PC-9 (cell line): ENCODE data around the gene ERRFI1.

ENCODE experiments used
- EZH2 ChIP-seq: fragments of 200-600 bp; sonication (generic); IDR thresholded peaks from 2 replicates; pipeline ENCODE4 v1.8.0; 2017; ENCODE audit warnings: antibody characterized with exemption, low read depth
- TF ChIP-seq, protein P1 (sequence below): fragments of 200-600 bp; sonication (generic); conservative IDR thresholded peaks from 2 replicates; pipeline ENCODE4 v1.6.1; 2017; ENCODE audit warnings: mixed run types, antibody characterized with exemption, mild to moderate bottlenecking, moderate library complexity

GRCh38 chr1:8013800-8014199 is 12.3 kb downstream of the ERRFI1 start:
- TF ChIP-seq, protein P1, sequence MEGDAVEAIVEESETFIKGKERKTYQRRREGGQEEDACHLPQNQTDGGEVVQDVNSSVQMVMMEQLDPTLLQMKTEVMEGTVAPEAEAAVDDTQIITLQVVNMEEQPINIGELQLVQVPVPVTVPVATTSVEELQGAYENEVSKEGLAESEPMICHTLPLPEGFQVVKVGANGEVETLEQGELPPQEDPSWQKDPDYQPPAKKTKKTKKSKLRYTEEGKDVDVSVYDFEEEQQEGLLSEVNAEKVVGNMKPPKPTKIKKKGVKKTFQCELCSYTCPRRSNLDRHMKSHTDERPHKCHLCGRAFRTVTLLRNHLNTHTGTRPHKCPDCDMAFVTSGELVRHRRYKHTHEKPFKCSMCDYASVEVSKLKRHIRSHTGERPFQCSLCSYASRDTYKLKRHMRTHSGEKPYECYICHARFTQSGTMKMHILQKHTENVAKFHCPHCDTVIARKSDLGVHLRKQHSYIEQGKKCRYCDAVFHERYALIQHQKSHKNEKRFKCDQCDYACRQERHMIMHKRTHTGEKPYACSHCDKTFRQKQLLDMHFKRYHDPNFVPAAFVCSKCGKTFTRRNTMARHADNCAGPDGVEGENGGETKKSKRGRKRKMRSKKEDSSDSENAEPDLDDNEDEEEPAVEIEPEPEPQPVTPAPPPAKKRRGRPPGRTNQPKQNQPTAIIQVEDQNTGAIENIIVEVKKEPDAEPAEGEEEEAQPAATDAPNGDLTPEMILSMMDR: no peak
- no peak for TF ChIP-seq EZH2
